H1 (cell line): Measurements from ENCODE around the gene WWC1. TPM values are rescaled to one million over a fixed set of nuclear protein-coding genes. Genes with fewer than 3 reads are reported as not detected.

Source experiments
- CTCF ChIA-PET: fragments of 300-600 bp; sonication (Branson Sonifier 250); formaldehyde crosslinking; loops from one replicate; lab custom pipeline; 2021; ENCODE audit not compliant: partially characterized antibody; lab: Charles Lee
- POLR2A ChIA-PET: fragments of 300-600 bp; sonication (Branson Sonifier 250); formaldehyde crosslinking; loops from one replicate; lab custom pipeline; 2021; ENCODE audit warnings: inconsistent platforms; ENCODE audit not compliant: partially characterized antibody; lab: Charles Lee
- DNase-seq, 2 experiments: peaks; one replicate each; pipeline versions ENCODE4 v3.0.0 to v3.0.0-alpha.2; 2010 to 2022; ENCODE audit warnings: low spot score in 2 of 2, low read depth in 1 of 2, mixed read lengths in 1 of 2
- FAIRE-seq: peaks from 2 replicates; lab custom pipeline; 2011; peaks lifted over from hg19 to GRCh38; lab: Jason Lieb, UNC
- H2AFZ ChIP-seq: 2 replicates; pipeline ENCODE4 v1.8.1; 2012; ENCODE audit warnings: low read length, inconsistent platforms
- H2AK5ac ChIP-seq: 2 replicates; pipeline ENCODE4 v1.6.1; 2013; ENCODE audit warnings: low read depth, low read length
- H2BK120ac ChIP-seq: replicated peaks from 2 replicates; pipeline ENCODE3; 2013; ENCODE audit warnings: low read depth, low read length, inconsistent platforms
- H2BK12ac ChIP-seq: 2 replicates; pipeline ENCODE4 v1.6.1; 2013; ENCODE audit warnings: low read depth, low read length
- H2BK15ac ChIP-seq: 2 replicates; pipeline ENCODE4 v1.6.1; 2013; ENCODE audit warnings: low read length
- H2BK20ac ChIP-seq: 2 replicates; pipeline ENCODE4 v1.6.1; 2013; ENCODE audit warnings: low read length
- H2BK5ac ChIP-seq: 2 replicates; pipeline ENCODE4 v1.6.1; 2013; ENCODE audit warnings: low read depth, low read length
- H3K14ac ChIP-seq: 2 replicates; pipeline ENCODE4 v1.6.1; 2013; ENCODE audit warnings: inconsistent platforms; ENCODE audit not compliant: insufficient read length
- H3K18ac ChIP-seq: 2 replicates; pipeline ENCODE4 v1.6.1; 2013; ENCODE audit warnings: low read length; ENCODE audit errors: extremely low read depth
- H3K23ac ChIP-seq: 2 replicates; pipeline ENCODE4 v1.6.1; 2013; ENCODE audit warnings: inconsistent platforms; ENCODE audit not compliant: insufficient read length
- H3K23me2 ChIP-seq: 2 replicates; pipeline ENCODE4 v1.6.1; 2013; ENCODE audit warnings: low read depth, low read length
- H3K27ac ChIP-seq: 2 replicates; pipeline ENCODE4 v1.6.1; 2011; ENCODE audit warnings: low read depth, low read length, inconsistent platforms
- H3K27me3 ChIP-seq, 4 experiments: replicated peaks in 1 of 4; 1 replicate in 1 of 4; 2 replicates in 3 of 4; pipeline versions ENCODE4 v1.6.1 to v1.8.1; 2011 to 2013; ENCODE audit warnings: low read length in 3 of 4, mild to moderate bottlenecking in 3 of 4, inconsistent platforms in 2 of 4, mixed read lengths in 2 of 4, moderate library complexity in 1 of 4; ENCODE audit not compliant: control insufficient read depth in 3 of 4, insufficient read depth in 3 of 4; ENCODE audit errors: extremely low read depth in 1 of 4
- H3K36me3 ChIP-seq, 4 experiments: 2 replicates each; pipeline versions ENCODE4 v1.6.1 to v1.8.1; 2011 to 2013; ENCODE audit warnings: mild to moderate bottlenecking in 4 of 4, low read length in 3 of 4, moderate library complexity in 2 of 4, control low read depth in 1 of 4, inconsistent platforms in 1 of 4; ENCODE audit not compliant: insufficient read depth in 4 of 4, control insufficient read depth in 2 of 4
- H3K4ac ChIP-seq: replicated peaks from 2 replicates; pipeline ENCODE3; 2013; ENCODE audit warnings: low read length, low read depth, mixed read lengths, inconsistent platforms; ENCODE audit not compliant: insufficient read length
- H3K4me1 ChIP-seq, 4 experiments: replicated peaks in 1 of 4; 1 replicate in 1 of 4; 2 replicates in 3 of 4; pipeline versions ENCODE4 v1.6.1 to v1.8.1; 2011 to 2013; ENCODE audit warnings: low read length in 3 of 4, inconsistent platforms in 2 of 4, mixed read lengths in 1 of 4; ENCODE audit not compliant: insufficient read depth in 4 of 4, control insufficient read depth in 3 of 4
- H3K4me2 ChIP-seq, 2 experiments: 2 replicates each; pipeline versions ENCODE4 v1.6.1 to v1.8.1; 2011 to 2013; ENCODE audit warnings: low read depth in 2 of 2, low read length in 2 of 2, control low read depth in 1 of 2, inconsistent platforms in 1 of 2, mild to moderate bottlenecking in 1 of 2; ENCODE audit not compliant: insufficient read depth in 1 of 2
- H3K4me3 ChIP-seq, 4 experiments: fragments of 200-600, 300-600 bp in 1 of 4; sonication (generic), shearing (Covaris generic), sonication (Bioruptor Twin) in 1 of 4; 2 replicates each; pipeline versions ENCODE4 v1.5.1 to v1.8.1; 2011 to 2016; ENCODE audit warnings: low read length in 4 of 4, low read depth in 3 of 4, control low read depth in 2 of 4, inconsistent platforms in 2 of 4, mild to moderate bottlenecking in 2 of 4, mixed read lengths in 1 of 4, moderate library complexity in 1 of 4; ENCODE audit not compliant: insufficient read depth in 2 of 4; ENCODE audit errors: extremely low read depth in 1 of 4
- H3K56ac ChIP-seq: replicated peaks from 2 replicates; pipeline ENCODE3; 2013; ENCODE audit warnings: low read depth, mild to moderate bottlenecking, mixed read lengths, low read length, inconsistent platforms; ENCODE audit not compliant: insufficient read length
- H3K79me1 ChIP-seq: 2 replicates; pipeline ENCODE4 v1.6.1; 2013; ENCODE audit warnings: low read depth, low read length, control low read depth
- H3K79me2 ChIP-seq, 2 experiments: 2 replicates each; pipeline versions ENCODE4 v1.6.1 to v1.8.1; 2012 to 2013; ENCODE audit warnings: low read length in 2 of 2, mild to moderate bottlenecking in 2 of 2, inconsistent platforms in 1 of 2; ENCODE audit not compliant: insufficient read depth in 2 of 2, control insufficient read depth in 1 of 2
- H3K9ac ChIP-seq, 4 experiments: replicated peaks in 1 of 4; 1 replicate in 1 of 4; 2 replicates in 3 of 4; pipeline versions ENCODE4 v1.6.1 to v1.8.1; 2011 to 2013; ENCODE audit warnings: low read depth in 3 of 4, low read length in 3 of 4, control low read depth in 2 of 4, mild to moderate bottlenecking in 2 of 4, moderate library complexity in 2 of 4, inconsistent platforms in 1 of 4; ENCODE audit errors: extremely low read depth in 1 of 4
- H3K9me3 ChIP-seq, 2 experiments: 2 replicates each; pipeline versions ENCODE4 v1.6.1 to v1.8.1; 2012 to 2013; ENCODE audit warnings: mild to moderate bottlenecking in 2 of 2, moderate library complexity in 2 of 2, control low read depth in 1 of 2, inconsistent platforms in 1 of 2, low read depth in 1 of 2, low read length in 1 of 2, mixed read lengths in 1 of 2; ENCODE audit not compliant: insufficient read depth in 2 of 2
- H4K20me1 ChIP-seq, 2 experiments: replicated peaks in 1 of 2; 2 replicates each; pipeline versions ENCODE3 to v1.8.1; 2011 to 2013; ENCODE audit warnings: inconsistent platforms in 2 of 2, low read length in 2 of 2, mild to moderate bottlenecking in 1 of 2; ENCODE audit not compliant: insufficient read depth in 2 of 2, control insufficient read depth in 1 of 2
- H4K5ac ChIP-seq: 2 replicates; pipeline ENCODE4 v1.6.1; 2013; ENCODE audit warnings: low read length, low read depth, mixed read lengths, inconsistent platforms; ENCODE audit not compliant: insufficient read length
- H4K8ac ChIP-seq: 2 replicates; pipeline ENCODE4 v1.8.0; 2013; ENCODE audit warnings: mild to moderate bottlenecking, moderate library complexity, low read length, inconsistent platforms; ENCODE audit not compliant: insufficient read depth; ENCODE audit errors: extremely low read depth
- H4K91ac ChIP-seq: replicated peaks from 2 replicates; pipeline ENCODE3; 2013; ENCODE audit warnings: low read length, mixed read lengths, inconsistent platforms; ENCODE audit not compliant: insufficient read length
- BRCA1 ChIP-seq: IDR thresholded peaks from 2 replicates; pipeline ENCODE4 v1.6.1; 2012; ENCODE audit warnings: low read depth, low read length, improper control_type of control experiment
- HDAC2 ChIP-seq, 2 experiments: fragments of 300-600 bp in 1 of 2; sonication (generic) in 1 of 2; IDR thresholded peaks; 2 replicates each; pipeline ENCODE4 v1.6.1; 2011 to 2012; ENCODE audit warnings: low read depth in 2 of 2, low read length in 2 of 2, mild to moderate bottlenecking in 2 of 2, moderate library complexity in 2 of 2, borderline replicate concordance in 1 of 2, inconsistent platforms in 1 of 2
- JUN ChIP-seq: IDR thresholded peaks from 2 replicates; pipeline ENCODE4 v1.6.1; 2011; ENCODE audit warnings: low read depth, mild to moderate bottlenecking, improper control_type of control experiment, low read length
- KDM4A ChIP-seq: IDR thresholded peaks from one replicate; pipeline ENCODE4 v1.7.1; 2012; ENCODE audit warnings: low read depth, mild to moderate bottlenecking, moderate library complexity, low read length, inconsistent platforms; ENCODE audit not compliant: severe bottlenecking
- POU5F1 ChIP-seq: IDR thresholded peaks from 2 replicates; pipeline ENCODE4 v1.6.1; 2011; ENCODE audit warnings: low read depth, mild to moderate bottlenecking, low read length, moderate library complexity
- RFX5 ChIP-seq: IDR thresholded peaks from 2 replicates; pipeline ENCODE4 v1.6.1; 2011; ENCODE audit warnings: low read depth, low read length, improper control_type of control experiment, borderline replicate concordance
- TAF1 ChIP-seq: IDR thresholded peaks from 2 replicates; pipeline ENCODE4 v1.6.1; 2011; ENCODE audit warnings: mild to moderate bottlenecking, low read depth, low read length
- WGBS, 2 experiments: shearing (Covaris generic) in 1 of 2; methylation state at CpG; one replicate each; pipeline versions ENCODE4 v1.1.6 to v1.1.7; 2013 to 2015; ENCODE audit warnings: low lambda C conversion rate in 2 of 2, mixed read lengths in 2 of 2, inconsistent platforms in 1 of 2, low coverage in 1 of 2, missing lambda C conversion rate in 1 of 2; ENCODE audit not compliant: insufficient replicate concordance in 2 of 2, insufficient coverage in 1 of 2, insufficient read length in 1 of 2; ENCODE audit errors: extremely low coverage in 1 of 2, missing lambda C conversion rate in 1 of 2; 5-methylcytosine and 5-hydroxymethylcytosine counted together
- polyA plus RNA-seq, 7 experiments: library from polyadenylated mRNA; depleted of rRNA in 3 of 7; stranded (reverse) in 5 of 7; unstranded in 2 of 7; fragments of >200 nt in 5 of 7; fragments of 200-250 nt in 2 of 7; gene quantifications; 1 replicate in 5 of 7; 2 replicates in 1 of 7; 4 replicates in 1 of 7; pipeline versions ENCODE4 v1.2.1 to v1.2.3, GENCODE V29; 2011 to 2013; ENCODE audit warnings: missing spikeins in 2 of 7, mixed read lengths in 2 of 7
- total RNA-seq: library from RNA; stranded (reverse); fragmentation: NEBNext Ultra II Directional; extraction: Animal tissue kit (Norgen Biotek cat#: 25700); gene quantifications from 2 replicates; pipeline ENCODE4 v1.2.1, GENCODE V29; 2021
- TF ChIP-seq, protein P1 (sequence below): IDR thresholded peaks from 2 replicates; pipeline ENCODE4 v1.6.1; 2012; ENCODE audit warnings: low read length, inconsistent platforms

The WWC1 gene
- total and polyA plus RNA-seq, 2 of the 8 experiments (the other 6 are each of a cell fraction or from before 2014, with no cell fraction given) = 16.4 to 41.1 TPM

DNA sequence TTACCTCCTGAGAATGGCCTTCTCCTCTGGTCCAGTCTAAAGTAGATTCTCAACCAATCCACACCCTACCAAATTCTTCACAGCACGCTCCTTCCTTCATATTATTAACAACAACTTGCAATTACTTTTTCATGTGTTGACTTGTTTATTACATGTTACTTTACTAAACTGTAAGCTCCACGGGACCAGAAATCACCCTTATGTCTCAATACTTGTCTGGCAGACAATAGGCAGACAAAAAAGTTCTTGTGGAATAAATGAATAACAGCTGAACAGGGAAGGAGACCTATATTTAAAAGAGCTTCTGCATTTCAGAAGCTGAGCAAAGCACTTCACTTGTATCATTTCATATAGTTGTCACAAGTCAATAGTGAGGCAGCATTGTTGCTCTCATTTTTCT is 5.7 kb upstream of the WWC1 start:
- H3K79me1 ChIP-seq = no peaks in the 10 kb centered on the region
- 0 out of 2 replicates have a peak overlapping the region, but pooled peaks have one; percentile 50 for H2BK12ac ChIP-seq
- no peak overlapping the region for H3K4me3 ChIP-seq
- H3K23me2 ChIP-seq = no peaks in the 10 kb centered on the region
- ChIA-PET CTCF (interaction anchor here (0.7 to 2.5 kb wide), 9 partner anchors 9 to 136 kb away, joined by 3 to 9 read pairs (median 4); no protein-coding TSS in a partner anchor), POLR2A (interaction anchor here (1.3 kb wide), 1 partner anchor 30 kb away, joined by 3 read pairs; no protein-coding TSS in a partner anchor)
- no peak for DNase-seq
- H3K14ac ChIP-seq = no peak overlapping the region
- H2BK120ac ChIP-seq = no peak overlapping the region
- H3K18ac ChIP-seq = no peak overlapping the region
- H3K9ac ChIP-seq = no peak overlapping the region
- H3K9me3 ChIP-seq = no peaks in the 10 kb centered on the region
- no peaks in the 10 kb centered on the region for H3K36me3 ChIP-seq
- no peak overlapping the region for H4K91ac ChIP-seq
- no peak overlapping the region for H4K8ac ChIP-seq
- H3K4me2 ChIP-seq = 0 out of 4 replicates have a peak overlapping the region, but pooled peaks of 1 of the 2 experiments have one; percentile 28
- no peak overlapping the region for H2AFZ ChIP-seq
- H3K23ac ChIP-seq = no peak overlapping the region
- H3K27me3 ChIP-seq = no peaks in the 10 kb centered on the region; a peak in 2 of 7 replicates
- H3K27ac ChIP-seq = no peak overlapping the region
- H3K4ac ChIP-seq = no peak overlapping the region
- H3K56ac ChIP-seq = no peak overlapping the region
- no peak overlapping the region for H2BK20ac ChIP-seq
- H4K5ac ChIP-seq = no peak overlapping the region
- peaks cover 4 to 16% (median 8%) of the 10 kb centered on the region in 4 experiments for H3K4me1 ChIP-seq
- H2AK5ac ChIP-seq = 0 out of 2 replicates have a peak overlapping the region, but pooled peaks have one; percentile 39
- no peak overlapping the region for H2BK15ac ChIP-seq
- no peak for TF ChIP-seq TAF1
- TF ChIP-seq POU5F1 = no peak
- no peak for TF ChIP-seq KDM4A
- no peak for TF ChIP-seq JUN
- no peak for TF ChIP-seq HDAC2 (IDR thresholded peaks at IDR 0.05; ENCODE audit: borderline replicate concordance in 1 of 2, low read depth in 2 of 2, low read length in 2 of 2)
- no peak for TF ChIP-seq BRCA1
- TF ChIP-seq, protein P1, sequence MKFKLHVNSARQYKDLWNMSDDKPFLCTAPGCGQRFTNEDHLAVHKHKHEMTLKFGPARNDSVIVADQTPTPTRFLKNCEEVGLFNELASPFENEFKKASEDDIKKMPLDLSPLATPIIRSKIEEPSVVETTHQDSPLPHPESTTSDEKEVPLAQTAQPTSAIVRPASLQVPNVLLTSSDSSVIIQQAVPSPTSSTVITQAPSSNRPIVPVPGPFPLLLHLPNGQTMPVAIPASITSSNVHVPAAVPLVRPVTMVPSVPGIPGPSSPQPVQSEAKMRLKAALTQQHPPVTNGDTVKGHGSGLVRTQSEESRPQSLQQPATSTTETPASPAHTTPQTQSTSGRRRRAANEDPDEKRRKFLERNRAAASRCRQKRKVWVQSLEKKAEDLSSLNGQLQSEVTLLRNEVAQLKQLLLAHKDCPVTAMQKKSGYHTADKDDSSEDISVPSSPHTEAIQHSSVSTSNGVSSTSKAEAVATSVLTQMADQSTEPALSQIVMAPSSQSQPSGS = no peak
- TF ChIP-seq RFX5 = no peak
- TF ChIP-seq, all 59 proteins: peak for 0
- H3K79me2 ChIP-seq = no peaks in the 10 kb centered on the region
- no peak overlapping the region for H2BK5ac ChIP-seq
- 89 to 100% methylated on average over 1 to 2 of the region's 2 CpGs for WGBS, 2 experiments
- FAIRE-seq = no peak
- H4K20me1 ChIP-seq = no peaks in the 10 kb centered on the region
